ENCODE measurements around the gene RHOT2. TPM values are rescaled to one million over a fixed set of nuclear protein-coding genes. Genes with fewer than 3 reads are reported as not detected.

RHOT2 gene
- total and polyA plus RNA-seq, 10 of the 15 experiments (the other 5 are each of a cell fraction or from before 2014, with no cell fraction given), result 3.7 to 174 (median 69.8) TPM

GRCh38 chr16:652454-653305 is 15.3 kb upstream of the RHOT2 start:
- H3K4me3 ChIP-seq, result no peak overlapping the region
- no peak overlapping the region for H2AFZ ChIP-seq (ENCODE audit: control insufficient read depth, low read depth, low read length)
- no peaks in the 10 kb centered on the region for H4K20me1 ChIP-seq (ENCODE audit: control insufficient read depth, insufficient read depth)
- 88% methylated on average over 28 of the region's 28 CpGs for WGBS (ENCODE audit: insufficient coverage, insufficient replicate concordance, low lambda C conversion rate, missing lambda C conversion rate)
- no TSS peak for BruUV-seq (replicated peaks)
- in situ Hi-C loops (cut with MboI), result no loop called here
- no peak overlapping the region for H3K9ac ChIP-seq (ENCODE audit: control insufficient read depth, insufficient read depth, low read length)
- TF ChIP-seq PML (IDR thresholded peaks at IDR 0.05; ENCODE audit: low read length), result no peak
- ChIA-PET CTCF (interaction anchor here (0.6 to 1.3 kb wide), 2 partner anchors 9 to 503 kb away, joined by 3 read pairs; no protein-coding TSS in a partner anchor), POLR2A (no interaction called here), RAD21 (ENCODE audit: unreplicated experiment) (no interaction called here), SMC1A (ENCODE audit: uncharacterized antibody, unreplicated experiment) (no interaction called here)
- H3K4me1 ChIP-seq (ENCODE audit: control insufficient read depth, insufficient read depth, low read length), result peaks cover 9% of the 10 kb centered on the region
- H3K4me2 ChIP-seq (ENCODE audit: control insufficient read depth, insufficient read depth), result no peak overlapping the region
- H3K27ac ChIP-seq (ENCODE audit: control insufficient read depth, insufficient read depth), result no peak overlapping the region
- peaks cover 15% of the 10 kb centered on the region for H3K79me2 ChIP-seq (ENCODE audit: control insufficient read depth, insufficient read depth, low read length)
- DNase-seq (ENCODE audit: low read depth, low spot score) (no peak), ATAC-seq (no peak), FAIRE-seq (no peak)
- peaks cover 0 to 3% of the 10 kb centered on the region in 2 experiments; a peak in 2 of 4 replicates for H3K36me3 ChIP-seq (ENCODE audit: control insufficient read depth in 2 of 2, insufficient read depth in 2 of 2, low read length in 1 of 2)
- H3K27me3 ChIP-seq (replicated peaks in 1 of 2; ENCODE audit: control insufficient read depth in 2 of 2, insufficient read depth in 2 of 2, low read length in 1 of 2), result no peaks in the 10 kb centered on the region
- intact Hi-C loops (cut with micrococcal nuclease; ENCODE audit: unreplicated experiment), result no loop called here
- no peaks in the 10 kb centered on the region for H3K9me3 ChIP-seq (replicated peaks; ENCODE audit: control insufficient read depth, insufficient read depth, low read length)

GRCh38 chr16:654034-654433 is 13.9 kb upstream of the RHOT2 start:
- Histone ChIP-seq H2AFZ (ENCODE audit: control insufficient read depth, low read depth, low read length) (no peak overlapping the region), H3K4me1 (ENCODE audit: control insufficient read depth, insufficient read depth, low read length) (peaks cover 6% of the 10 kb centered on the region), H3K27ac (ENCODE audit: control insufficient read depth, insufficient read depth) (no peak overlapping the region), H3K79me2 (ENCODE audit: control insufficient read depth, insufficient read depth, low read length) (peaks cover 6% of the 10 kb centered on the region), H3K4me2 (ENCODE audit: control insufficient read depth, insufficient read depth) (no peak overlapping the region), H3K36me3 (ENCODE audit: control insufficient read depth in 2 of 2, insufficient read depth in 2 of 2, low read length in 1 of 2) (peaks cover 0 to 3% of the 10 kb centered on the region in 2 experiments; a peak in 2 of 4 replicates), H3K27me3 (replicated peaks in 1 of 2; ENCODE audit: control insufficient read depth in 2 of 2, insufficient read depth in 2 of 2, low read length in 1 of 2) (no peaks in the 10 kb centered on the region), H4K20me1 (ENCODE audit: control insufficient read depth, insufficient read depth) (no peaks in the 10 kb centered on the region), H3K9me3 (replicated peaks; ENCODE audit: control insufficient read depth, insufficient read depth, low read length) (no peaks in the 10 kb centered on the region), H3K4me3 (no peak overlapping the region), H3K9ac (ENCODE audit: control insufficient read depth, insufficient read depth, low read length) (no peak overlapping the region)
- FAIRE-seq, result no peak
- CTCF ChIA-PET, result no interaction called here
- BruUV-seq (replicated peaks), result no TSS peak
- DNase-seq (ENCODE audit: low read depth, low spot score), result no peak
- TF ChIP-seq POLR2A (IDR thresholded peaks at IDR 0.05; ENCODE audit: low read depth, low read length) (no peak), SP1 (IDR thresholded peaks at IDR 0.05; ENCODE audit: low read depth, low read length) (no peak), SUPT20H (IDR thresholded peaks at IDR 0.05; ENCODE audit: borderline replicate concordance, control insufficient read depth, low read depth, low read length) (no peak), HCFC1 (IDR thresholded peaks at IDR 0.05; ENCODE audit: low read length) (no peak), ZNF592 (IDR thresholded peaks at IDR 0.05) (no peak), EED (IDR thresholded peaks at IDR 0.05; ENCODE audit: low read depth) (no peak), RAD21 (IDR thresholded peaks at IDR 0.05; ENCODE audit: insufficient read depth, low read depth, low read length) (no peak), NFXL1 (IDR thresholded peaks at IDR 0.05; ENCODE audit: borderline replicate concordance) (no peak), RUNX3 (IDR thresholded peaks at IDR 0.05; ENCODE audit: low read length) (no peak), IKZF1 (conservative IDR thresholded peaks at IDR 0.05) (no peak), GABPA (IDR thresholded peaks at IDR 0.05; ENCODE audit: low read depth) (no peak), ZBED1 (IDR thresholded peaks at IDR 0.05; ENCODE audit: borderline replicate concordance) (no peak)
- intact Hi-C loops (cut with micrococcal nuclease; ENCODE audit: unreplicated experiment), result no loop called here
- POLR2A ChIA-PET, result interaction anchor here (0.6 to 0.7 kb wide), 2 partner anchors 30 to 454 kb away, joined by 3 to 5 read pairs; partner anchors contain the start of gene JMJD8
- RAD21 ChIA-PET (ENCODE audit: unreplicated experiment), result no interaction called here
- SMC1A ChIA-PET (ENCODE audit: uncharacterized antibody, unreplicated experiment), result no interaction called here
- 96% methylated on average over 11 of the region's 12 CpGs for WGBS (ENCODE audit: insufficient coverage, insufficient replicate concordance, low lambda C conversion rate, missing lambda C conversion rate)
- no peak for ATAC-seq
- in situ Hi-C loops (cut with MboI), result no loop called here

Measured in GM12878 (cell line).